ENCODE data around the gene MAPK14. TPM values are rescaled to one million over a fixed set of nuclear protein-coding genes. Genes with fewer than 3 reads are reported as not detected.

The MAPK14 gene
- total and polyA plus RNA-seq, 9 of the 15 experiments (the other 6 are each of a cell fraction or from before 2014, with no cell fraction given) = 8.8 to 62.7 (median 35.5) TPM

DNA sequence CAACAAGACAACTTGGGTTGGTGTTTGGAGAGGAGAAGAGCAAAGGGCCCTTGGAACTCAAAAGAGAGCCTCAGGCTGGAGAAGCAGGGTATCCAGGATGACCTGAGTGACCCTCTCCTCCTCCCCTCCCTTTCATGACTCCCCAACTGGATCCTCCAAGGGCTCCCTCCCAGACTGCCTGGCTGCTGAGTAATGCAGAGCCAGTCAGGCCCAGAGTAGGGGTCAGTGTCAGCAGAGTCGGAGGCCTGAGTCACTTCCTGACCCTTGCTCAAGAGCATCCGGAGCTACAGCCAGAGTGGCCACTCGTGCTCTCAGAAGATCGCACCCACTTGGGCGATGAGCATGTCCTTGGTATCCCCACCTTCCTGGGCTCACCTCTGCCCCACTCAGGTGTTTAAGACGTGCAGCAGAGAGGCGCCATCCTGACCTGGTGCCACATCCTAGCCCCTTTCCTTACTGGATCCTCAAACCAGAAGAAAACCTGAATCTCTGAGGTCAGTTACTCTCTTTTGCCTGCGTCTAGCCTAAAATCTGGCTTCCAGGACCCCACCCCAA lies 99.9 kb downstream of the MAPK14 start (continued):
- TF ChIP-seq PHB (CRISPR knock-in tag; IDR thresholded peaks at IDR 0.05) (no peak), CHCHD3 (CRISPR knock-in tag; IDR thresholded peaks at IDR 0.05) (no peak), ZNF780A (CRISPR knock-in tag; IDR thresholded peaks at IDR 0.05) (no peak), CEBPG (CRISPR knock-in tag; IDR thresholded peaks at IDR 0.05) (peak; percentile 72), CEBPG (tag; conservative IDR thresholded peaks at IDR 0.05 in 1 of 2, IDR thresholded peaks at IDR 0.05 in 1 of 2) (peak; percentile 18 to 79; a peak in 3 of 4 replicates), SUPT5H (IDR thresholded peaks at IDR 0.05) (peak; percentile 47; the same call in 1 of the 2 replicates), ZNF766 (CRISPR knock-in tag; conservative IDR thresholded peaks at IDR 0.05) (no peak), ZNF184 (CRISPR knock-in tag; IDR thresholded peaks at IDR 0.05) (no peak), GTF2F1 (IDR thresholded peaks at IDR 0.05; ENCODE audit: low read depth, low read length) (no peak), CSDE1 (IDR thresholded peaks at IDR 0.05) (no peak), CHD2 (IDR thresholded peaks at IDR 0.05; ENCODE audit: low read depth, low read length) (no peak), ZBTB7A (IDR thresholded peaks at IDR 0.05; ENCODE audit: borderline replicate concordance, control insufficient read depth, low read depth, low read length) (peak; percentile 76; the same call in 1 of the 2 replicates), MCM3 (IDR thresholded peaks at IDR 0.05) (no peak), TRIM24 (IDR thresholded peaks at IDR 0.05) (peak; percentile 92 to 95; a peak in 3 of 4 replicates), HDAC2 (IDR thresholded peaks at IDR 0.05) (no peak), IRF2 (CRISPR knock-in tag; IDR thresholded peaks at IDR 0.05) (no peak), MCM7 (IDR thresholded peaks at IDR 0.05) (no peak), SMARCC2 (IDR thresholded peaks at IDR 0.05; ENCODE audit: low read depth) (peak; percentile 83), HOXB6 (CRISPR knock-in tag; IDR thresholded peaks at IDR 0.05; ENCODE audit: borderline replicate concordance) (no peak), CREB1 (IDR thresholded peaks at IDR 0.05) (no peak), CREB1 (CRISPR knock-in tag; IDR thresholded peaks at IDR 0.05) (peak; percentile 51; the same call in 1 of the 2 replicates), SRSF3 (IDR thresholded peaks at IDR 0.05; ENCODE audit: insufficient read depth, low read length) (no peak), POLR3G (IDR thresholded peaks at IDR 0.05; ENCODE audit: extremely low read depth, insufficient read length, insufficient replicate concordance) (no peak), ZNF124 (CRISPR knock-in tag; IDR thresholded peaks at IDR 0.05) (no peak), ZNF263 (CRISPR knock-in tag; IDR thresholded peaks at IDR 0.05; ENCODE audit: borderline replicate concordance) (no peak)
- TF ChIP-seq, protein P1, sequence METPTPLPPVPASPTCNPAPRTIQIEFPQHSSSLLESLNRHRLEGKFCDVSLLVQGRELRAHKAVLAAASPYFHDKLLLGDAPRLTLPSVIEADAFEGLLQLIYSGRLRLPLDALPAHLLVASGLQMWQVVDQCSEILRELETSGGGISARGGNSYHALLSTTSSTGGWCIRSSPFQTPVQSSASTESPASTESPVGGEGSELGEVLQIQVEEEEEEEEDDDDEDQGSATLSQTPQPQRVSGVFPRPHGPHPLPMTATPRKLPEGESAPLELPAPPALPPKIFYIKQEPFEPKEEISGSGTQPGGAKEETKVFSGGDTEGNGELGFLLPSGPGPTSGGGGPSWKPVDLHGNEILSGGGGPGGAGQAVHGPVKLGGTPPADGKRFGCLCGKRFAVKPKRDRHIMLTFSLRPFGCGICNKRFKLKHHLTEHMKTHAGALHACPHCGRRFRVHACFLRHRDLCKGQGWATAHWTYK (CRISPR knock-in tag; IDR thresholded peaks at IDR 0.05) = no peak
- TF ChIP-seq, protein P2, sequence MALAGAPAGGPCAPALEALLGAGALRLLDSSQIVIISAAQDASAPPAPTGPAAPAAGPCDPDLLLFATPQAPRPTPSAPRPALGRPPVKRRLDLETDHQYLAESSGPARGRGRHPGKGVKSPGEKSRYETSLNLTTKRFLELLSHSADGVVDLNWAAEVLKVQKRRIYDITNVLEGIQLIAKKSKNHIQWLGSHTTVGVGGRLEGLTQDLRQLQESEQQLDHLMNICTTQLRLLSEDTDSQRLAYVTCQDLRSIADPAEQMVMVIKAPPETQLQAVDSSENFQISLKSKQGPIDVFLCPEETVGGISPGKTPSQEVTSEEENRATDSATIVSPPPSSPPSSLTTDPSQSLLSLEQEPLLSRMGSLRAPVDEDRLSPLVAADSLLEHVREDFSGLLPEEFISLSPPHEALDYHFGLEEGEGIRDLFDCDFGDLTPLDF (CRISPR knock-in tag; IDR thresholded peaks at IDR 0.05) = no peak
- TF ChIP-seq, protein P3, sequence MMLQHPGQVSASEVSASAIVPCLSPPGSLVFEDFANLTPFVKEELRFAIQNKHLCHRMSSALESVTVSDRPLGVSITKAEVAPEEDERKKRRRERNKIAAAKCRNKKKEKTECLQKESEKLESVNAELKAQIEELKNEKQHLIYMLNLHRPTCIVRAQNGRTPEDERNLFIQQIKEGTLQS (IDR thresholded peaks at IDR 0.05) = peak; percentile 88
- TF ChIP-seq, protein P3 (CRISPR knock-in tag; conservative IDR thresholded peaks at IDR 0.05) = no peak
- TF ChIP-seq, protein P4, sequence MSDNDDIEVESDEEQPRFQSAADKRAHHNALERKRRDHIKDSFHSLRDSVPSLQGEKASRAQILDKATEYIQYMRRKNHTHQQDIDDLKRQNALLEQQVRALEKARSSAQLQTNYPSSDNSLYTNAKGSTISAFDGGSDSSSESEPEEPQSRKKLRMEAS (CRISPR knock-in tag; IDR thresholded peaks at IDR 0.05) = peak; percentile 62
